SK-N-SH (cell line): Measurements from ENCODE around the gene CHD1. TPM values are rescaled to one million over a fixed set of nuclear protein-coding genes. Genes with fewer than 3 reads are reported as not detected.

ENCODE experiments used
- CTCF ChIA-PET: fragments of 300-600, 350-600 bp; formaldehyde crosslinking; extraction: SDS; loops from one replicate; lab custom pipeline; 2021; lab: Yijun Ruan, JAX
- POLR2A ChIA-PET: fragments of 350-600 bp; sonication (Branson Sonifier 250); formaldehyde crosslinking; extraction: SDS; loops from one replicate; lab custom pipeline; 2020; ENCODE audit warnings: antibody characterized with exemption, inconsistent platforms; lab: Yijun Ruan, JAX
- DNase-seq: peaks from one replicate; pipeline ENCODE4 v3.0.0; 2012
- H2AFZ ChIP-seq: fragments of 200-600 bp; sonication (generic); 2 replicates; pipeline ENCODE4 v1.8.1; 2016; ENCODE audit warnings: antibody characterized with exemption, mild to moderate bottlenecking, low read depth
- H3F3A ChIP-seq: fragments of 200-600 bp; sonication (generic); replicated peaks from 2 replicates; pipeline ENCODE3; 2016; ENCODE audit warnings: antibody characterized with exemption, mild to moderate bottlenecking; ENCODE audit not compliant: insufficient read depth
- H3K27ac ChIP-seq, 2 experiments: fragments of 200-500 bp in 1 of 2; fragments of 200-600 bp in 1 of 2; sonication (Bioruptor generic) in 1 of 2; sonication (generic), shearing (Covaris generic) in 1 of 2; 2 replicates each; pipeline versions ENCODE4 v1.5.1 to v1.6.1; 2014 to 2016; ENCODE audit warnings: low read depth in 2 of 2, inconsistent platforms in 1 of 2, low read length in 1 of 2, mild to moderate bottlenecking in 1 of 2, mixed read lengths in 1 of 2
- H3K27me3 ChIP-seq: fragments of 200-600 bp; sonication (generic), shearing (Covaris generic); 2 replicates; pipeline ENCODE4 v1.6.1; 2016; ENCODE audit warnings: mixed run types; ENCODE audit not compliant: insufficient read depth
- H3K36me3 ChIP-seq, 2 experiments: fragments of 200-500 bp in 1 of 2; fragments of 200-600 bp in 1 of 2; sonication (Bioruptor generic) in 1 of 2; sonication (generic) in 1 of 2; replicated peaks in 1 of 2; 2 replicates each; pipeline versions ENCODE3 to v1.5.1; 2014 to 2016; ENCODE audit warnings: low read length in 1 of 2, mild to moderate bottlenecking in 1 of 2; ENCODE audit not compliant: insufficient read depth in 2 of 2, control insufficient read depth in 1 of 2
- H3K4me1 ChIP-seq, 2 experiments: fragments of 200-500 bp in 1 of 2; fragments of 200-600 bp in 1 of 2; sonication (Bioruptor generic) in 1 of 2; sonication (generic), shearing (Covaris generic) in 1 of 2; 2 replicates each; pipeline versions ENCODE4 v1.5.1 to v1.6.1; 2014 to 2016; ENCODE audit warnings: low read depth in 1 of 2, low read length in 1 of 2, mixed run types in 1 of 2; ENCODE audit not compliant: insufficient read depth in 2 of 2, control insufficient read depth in 1 of 2
- H3K4me2 ChIP-seq: fragments of 200-600 bp; sonication (generic), shearing (Covaris generic); 2 replicates; pipeline ENCODE4 v1.6.1; 2017; ENCODE audit warnings: mixed run types
- H3K4me3 ChIP-seq, 2 experiments: fragments of 200-500 bp in 1 of 2; fragments of 200-600 bp in 1 of 2; sonication (Bioruptor generic) in 1 of 2; sonication (generic), shearing (Covaris generic) in 1 of 2; 2 replicates each; pipeline versions ENCODE4 v1.5.1 to v1.8.1; 2014 to 2016; ENCODE audit warnings: low read depth in 2 of 2, inconsistent platforms in 1 of 2, low read length in 1 of 2, mild to moderate bottlenecking in 1 of 2, mixed read lengths in 1 of 2, moderate library complexity in 1 of 2
- H3K79me2 ChIP-seq: fragments of 200-600 bp; sonication (generic); 2 replicates; pipeline ENCODE4 v1.8.1; 2017; ENCODE audit warnings: mild to moderate bottlenecking; ENCODE audit not compliant: insufficient read depth
- H3K9ac ChIP-seq: fragments of 200-600 bp; sonication (generic); 2 replicates; pipeline ENCODE4 v1.6.1; 2017; ENCODE audit warnings: mixed run types
- H3K9me2 ChIP-seq: fragments of 200-600 bp; sonication (generic); 2 replicates; pipeline ENCODE4 v1.6.1; 2017; ENCODE audit warnings: mixed run types
- H3K9me3 ChIP-seq: fragments of 200-600 bp; sonication (generic); 2 replicates; pipeline ENCODE4 v1.6.1; 2017; ENCODE audit warnings: mixed run types, mild to moderate bottlenecking, moderate library complexity
- H4K20me1 ChIP-seq: fragments of 200-600 bp; sonication (generic); 2 replicates; pipeline ENCODE4 v1.6.1; 2017; ENCODE audit warnings: mild to moderate bottlenecking, mixed run types; ENCODE audit not compliant: insufficient read depth
- CHD2 ChIP-seq: fragments of 150-350 bp; IDR thresholded peaks from 2 replicates; pipeline ENCODE4 v1.6.1; 2018; ENCODE audit warnings: low read length; ENCODE audit not compliant: partially characterized antibody
- ELF1 ChIP-seq: IDR thresholded peaks from 2 replicates; pipeline ENCODE4 v1.4.0; 2012
- EP300 ChIP-seq, 2 experiments: IDR thresholded peaks; 2 replicates each; pipeline versions ENCODE4 v1.4.0 to v1.6.1; 2012; ENCODE audit warnings: borderline replicate concordance in 1 of 2, low read depth in 1 of 2, low read length in 1 of 2
- EZH2phosphoT487 ChIP-seq: fragments of 200-600 bp; sonication (generic); IDR thresholded peaks from 2 replicates; pipeline ENCODE4 v1.6.1; 2017; ENCODE audit warnings: low read depth, mixed run types, mild to moderate bottlenecking, antibody characterized with exemption, moderate library complexity, borderline replicate concordance
- FOSL2 ChIP-seq: IDR thresholded peaks from 2 replicates; pipeline ENCODE4 v1.4.0; 2012; ENCODE audit warnings: low read depth, mild to moderate bottlenecking, moderate library complexity, borderline replicate concordance
- FOXM1 ChIP-seq: IDR thresholded peaks from 2 replicates; pipeline ENCODE4 v1.4.0; 2012; ENCODE audit warnings: low read depth, mild to moderate bottlenecking
- GABPA ChIP-seq: IDR thresholded peaks from 2 replicates; pipeline ENCODE4 v1.4.0; 2012; ENCODE audit warnings: low read depth, mild to moderate bottlenecking
- GATA2 ChIP-seq: sonication (generic); formaldehyde crosslinking; IDR thresholded peaks from 2 replicates; pipeline ENCODE4 v1.5.0; 2020; ENCODE audit warnings: mild to moderate bottlenecking, missing genetic modification reagents
- IRF3 ChIP-seq: fragments of 150-350 bp; IDR thresholded peaks from 2 replicates; pipeline ENCODE4 v1.6.1; 2016; ENCODE audit warnings: mild to moderate bottlenecking, low read depth, low read length
- MAX ChIP-seq: IDR thresholded peaks from 2 replicates; pipeline ENCODE4 v1.4.0; 2012; ENCODE audit warnings: low read depth
- MEF2A ChIP-seq: IDR thresholded peaks from 2 replicates; pipeline ENCODE4 v1.4.0; 2012; ENCODE audit warnings: low read depth, borderline replicate concordance
- MXI1 ChIP-seq: IDR thresholded peaks from 2 replicates; pipeline ENCODE4 v1.6.1; 2012; ENCODE audit warnings: mild to moderate bottlenecking, low read depth, low read length, improper control_type of control experiment
- NFIC ChIP-seq: IDR thresholded peaks from 2 replicates; pipeline ENCODE4 v1.4.0; 2012; ENCODE audit warnings: borderline replicate concordance
- NRF1 ChIP-seq: IDR thresholded peaks from 2 replicates; pipeline ENCODE4 v1.6.1; 2012; ENCODE audit warnings: low read depth, mild to moderate bottlenecking, low read length
- RAD21 ChIP-seq: IDR thresholded peaks from 2 replicates; pipeline ENCODE4 v1.6.1; 2012; ENCODE audit warnings: mild to moderate bottlenecking, low read length
- RCOR1 ChIP-seq: fragments of 150-350 bp; IDR thresholded peaks from 2 replicates; pipeline ENCODE4 v1.6.1; 2017; ENCODE audit warnings: antibody characterized with exemption, low read length
- SIN3A ChIP-seq: IDR thresholded peaks from 2 replicates; pipeline ENCODE4 v1.6.1; 2012; ENCODE audit warnings: low read depth, mild to moderate bottlenecking, low read length, moderate library complexity, borderline replicate concordance
- TAF1 ChIP-seq: IDR thresholded peaks from 2 replicates; pipeline ENCODE4 v1.6.1; 2012; ENCODE audit warnings: low read depth, mild to moderate bottlenecking, low read length, moderate library complexity, borderline replicate concordance
- TEAD4 ChIP-seq: IDR thresholded peaks from 2 replicates; pipeline ENCODE4 v1.4.0; 2012; ENCODE audit warnings: mild to moderate bottlenecking, borderline replicate concordance; ENCODE audit not compliant: insufficient read depth
- YY1 ChIP-seq: IDR thresholded peaks from 2 replicates; pipeline ENCODE4 v1.4.0; 2012; ENCODE audit warnings: low read depth, mild to moderate bottlenecking
- WGBS: methylation state at CpG from one replicate; pipeline ENCODE4 v1.1.6; 2017; ENCODE audit warnings: low lambda C conversion rate; 5-methylcytosine and 5-hydroxymethylcytosine counted together
- polyA plus RNA-seq, 3 experiments: library from polyadenylated mRNA; depleted of rRNA; stranded (reverse); fragments of >200 nt; gene quantifications; 2 replicates each; pipeline ENCODE4 v1.2.3, GENCODE V29; 2012
- TF ChIP-seq, protein P1 (sequence below): IDR thresholded peaks from 2 replicates; pipeline ENCODE4; 2012
- TF ChIP-seq, protein P2 (sequence below): IDR thresholded peaks from 2 replicates; pipeline ENCODE4 v1.4.0; 2012; ENCODE audit warnings: low read depth, borderline replicate concordance

CHD1 gene
- polyA plus RNA-seq, 1 of the 3 experiments (the other 2 are of a cell fraction) = 12.4 TPM

DNA sequence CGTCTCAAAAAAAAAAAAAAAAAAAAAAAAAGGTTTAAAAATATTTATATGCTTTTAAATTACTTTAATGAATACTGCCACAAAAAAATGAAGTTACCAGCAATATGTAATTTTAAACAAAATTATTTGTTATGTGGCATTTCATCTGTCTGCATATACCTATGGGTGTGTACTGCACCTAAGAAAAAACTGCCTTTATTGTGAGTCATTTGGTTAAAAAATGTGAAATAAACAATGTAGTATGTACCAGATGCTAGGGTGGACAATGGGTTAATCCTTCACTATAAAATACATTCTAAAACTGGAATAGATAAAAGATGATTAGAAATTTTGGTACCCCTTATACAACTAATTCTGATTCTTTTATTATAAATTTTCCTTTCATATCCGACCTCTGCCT is 12.3 kb downstream of the CHD1 start:
- Histone ChIP-seq H3K79me2 (peaks cover 99% of the 10 kb centered on the region), H3K4me3 (no peak overlapping the region), H3K4me1 (peaks cover 0 to 4% of the 10 kb centered on the region in 2 experiments; a peak in 1 of 4 replicates), H4K20me1 (peaks cover 25% of the 10 kb centered on the region), H3K27me3 (no peaks in the 10 kb centered on the region), H3K9me2 (no peaks in the 10 kb centered on the region), H3K4me2 (no peak overlapping the region), H3K27ac (no peak overlapping the region), H3K9ac (no peak overlapping the region), H3F3A (peaks cover 12% of the 10 kb centered on the region), H3K36me3 (peaks cover 13 to 55% of the 10 kb centered on the region in 2 experiments), H2AFZ (no peak overlapping the region), H3K9me3 (no peaks in the 10 kb centered on the region)
- WGBS = 49% methylated on average over 2 of the region's 2 CpGs
- POLR2A ChIA-PET = no interaction called here
- no peak for DNase-seq
- TF ChIP-seq RAD21 = no peak
- no peak for TF ChIP-seq MXI1
- no peak for TF ChIP-seq GABPA
- TF ChIP-seq TAF1 = no peak
- TF ChIP-seq YY1 = no peak
- no peak for TF ChIP-seq MEF2A
- no peak for TF ChIP-seq EP300 (IDR thresholded peaks at IDR 0.05; ENCODE audit: borderline replicate concordance in 1 of 2, low read depth in 1 of 2, low read length in 1 of 2)
- TF ChIP-seq ELF1 = no peak
- TF ChIP-seq SIN3A = no peak
- TF ChIP-seq, protein P1, sequence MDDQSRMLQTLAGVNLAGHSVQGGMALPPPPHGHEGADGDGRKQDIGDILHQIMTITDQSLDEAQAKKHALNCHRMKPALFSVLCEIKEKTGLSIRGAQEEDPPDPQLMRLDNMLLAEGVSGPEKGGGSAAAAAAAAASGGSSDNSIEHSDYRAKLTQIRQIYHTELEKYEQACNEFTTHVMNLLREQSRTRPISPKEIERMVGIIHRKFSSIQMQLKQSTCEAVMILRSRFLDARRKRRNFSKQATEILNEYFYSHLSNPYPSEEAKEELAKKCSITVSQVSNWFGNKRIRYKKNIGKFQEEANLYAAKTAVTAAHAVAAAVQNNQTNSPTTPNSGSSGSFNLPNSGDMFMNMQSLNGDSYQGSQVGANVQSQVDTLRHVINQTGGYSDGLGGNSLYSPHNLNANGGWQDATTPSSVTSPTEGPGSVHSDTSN = no peak
- no peak for TF ChIP-seq GATA2 (CRISPR knock-in tag)
- TF ChIP-seq EZH2phosphoT487 = no peak
- no peak for TF ChIP-seq TEAD4
- CTCF ChIA-PET = interaction anchor here (1.2 kb wide), 1 partner anchor 9 kb away, joined by 5 read pairs; no protein-coding TSS in a partner anchor

- CTCF ChIA-PET = interaction anchor here (0.8 to 1.1 kb wide), 3 partner anchors 9 to 118 kb away, joined by 3 to 6 read pairs (median 5); no protein-coding TSS in a partner anchor
- peaks cover 25% of the 10 kb centered on the region for H4K20me1 ChIP-seq
- peaks cover 99% of the 10 kb centered on the region for H3K79me2 ChIP-seq
- no peaks in the 10 kb centered on the region for H3K27me3 ChIP-seq
- H3K4me3 ChIP-seq = no peak overlapping the region
- no peaks in the 10 kb centered on the region for H3K9me3 ChIP-seq
- H3K9ac ChIP-seq = no peak overlapping the region
- peaks cover 1 to 43% of the 10 kb centered on the region in 2 experiments for H3K36me3 ChIP-seq
- no peak overlapping the region for H3K4me2 ChIP-seq
- no peak for DNase-seq
- no peaks in the 10 kb centered on the region for H3K9me2 ChIP-seq
- POLR2A ChIA-PET = no interaction called here
- H3K4me1 ChIP-seq = peaks cover 0 to 8% of the 10 kb centered on the region in 2 experiments; a peak in 2 of 4 replicates
- H2AFZ ChIP-seq = no peak overlapping the region
- peaks cover 17% of the 10 kb centered on the region for H3F3A ChIP-seq
- no peak overlapping the region for H3K27ac ChIP-seq
- TF ChIP-seq NRF1 (no peak), SIN3A (no peak), MXI1 (no peak), FOSL2 (no peak), NFIC (no peak), IRF3 (no peak), RAD21 (no peak), TEAD4 (no peak), MAX (no peak), MEF2A (no peak), FOXM1 (no peak), CHD2 (no peak), RCOR1 (no peak)
- TF ChIP-seq, protein P1 = no peak
- TF ChIP-seq, protein P2, sequence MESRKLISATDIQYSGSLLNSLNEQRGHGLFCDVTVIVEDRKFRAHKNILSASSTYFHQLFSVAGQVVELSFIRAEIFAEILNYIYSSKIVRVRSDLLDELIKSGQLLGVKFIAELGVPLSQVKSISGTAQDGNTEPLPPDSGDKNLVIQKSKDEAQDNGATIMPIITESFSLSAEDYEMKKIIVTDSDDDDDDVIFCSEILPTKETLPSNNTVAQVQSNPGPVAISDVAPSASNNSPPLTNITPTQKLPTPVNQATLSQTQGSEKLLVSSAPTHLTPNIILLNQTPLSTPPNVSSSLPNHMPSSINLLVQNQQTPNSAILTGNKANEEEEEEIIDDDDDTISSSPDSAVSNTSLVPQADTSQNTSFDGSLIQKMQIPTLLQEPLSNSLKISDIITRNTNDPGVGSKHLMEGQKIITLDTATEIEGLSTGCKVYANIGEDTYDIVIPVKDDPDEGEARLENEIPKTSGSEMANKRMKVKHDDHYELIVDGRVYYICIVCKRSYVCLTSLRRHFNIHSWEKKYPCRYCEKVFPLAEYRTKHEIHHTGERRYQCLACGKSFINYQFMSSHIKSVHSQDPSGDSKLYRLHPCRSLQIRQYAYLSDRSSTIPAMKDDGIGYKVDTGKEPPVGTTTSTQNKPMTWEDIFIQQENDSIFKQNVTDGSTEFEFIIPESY = no peak
Measured at GRCh38 chr5:98913911-98914310, 14.9 kb downstream of the CHD1 start.
